Mononuclear cell (primary cell): ENCODE data around the gene SLC39A7. TPM values are rescaled to one million over a fixed set of nuclear protein-coding genes. Genes with fewer than 3 reads are reported as not detected.

Experiments used
- H3K27me3 ChIP-seq: 2 replicates; pipeline ENCODE4 v1.6.0; 2011; ENCODE audit warnings: low read length, control low read depth; ENCODE audit not compliant: insufficient read depth
- H3K4me1 ChIP-seq: 2 replicates; pipeline ENCODE4 v1.5.1; 2011; ENCODE audit warnings: mild to moderate bottlenecking, low read length, control low read depth; ENCODE audit not compliant: insufficient read depth
- H3K4me3 ChIP-seq: 2 replicates; pipeline ENCODE4 v1.5.1; 2011; ENCODE audit warnings: mild to moderate bottlenecking, low read length, moderate library complexity
- H3K9me3 ChIP-seq: 2 replicates; pipeline ENCODE4 v1.5.1; 2011; ENCODE audit warnings: low read depth, mild to moderate bottlenecking, control low read depth, low read length
- total RNA-seq: library from RNA; depleted of rRNA; stranded (reverse); fragments of >200 nt; gene quantifications from one replicate; pipeline ENCODE4 v1.2.3, GENCODE V29; 2012

The SLC39A7 gene
- total RNA-seq, 1 donor: 10.7 TPM

GRCh38 chr6:33192671-33193602, 7.7 kb upstream of the SLC39A7 start:
- H3K9me3 ChIP-seq: no peaks in the 10 kb centered on the region
- peaks cover 17% of the 10 kb centered on the region for H3K27me3 ChIP-seq
- peak overlapping the region; percentile 10 for H3K4me3 ChIP-seq
- H3K4me1 ChIP-seq: peaks cover 18% of the 10 kb centered on the region

- H3K27me3 ChIP-seq: peaks cover 17% of the 10 kb centered on the region
- peaks cover 24% of the 10 kb centered on the region for H3K4me1 ChIP-seq
- H3K9me3 ChIP-seq: no peaks in the 10 kb centered on the region
- H3K4me3 ChIP-seq: no peak overlapping the region
Observed at GRCh38 chr6:33193619-33194018, 7.0 kb upstream of the SLC39A7 start.

- peaks cover 17% of the 10 kb centered on the region for H3K27me3 ChIP-seq
- H3K4me1 ChIP-seq: peaks cover 32% of the 10 kb centered on the region
- no peak overlapping the region for H3K4me3 ChIP-seq
Observed at GRCh38 chr6:33194431-33194979, 6.2 kb upstream of the SLC39A7 start.

GRCh38 chr6:33195304-33196165, 5.1 kb upstream of the SLC39A7 start:
- Histone ChIP-seq H3K4me3 (no peak overlapping the region), H3K27me3 (peaks cover 16% of the 10 kb centered on the region), H3K4me1 (peaks cover 35% of the 10 kb centered on the region), H3K9me3 (no peaks in the 10 kb centered on the region)

More at GRCh38 chr6:33194431-33194979, 6.2 kb upstream of the SLC39A7 start:
- H3K9me3 ChIP-seq: no peaks in the 10 kb centered on the region

GRCh38 chr6:33197431-33198048, 3.1 kb upstream of the SLC39A7 start:
- Histone ChIP-seq H3K4me1 (peaks cover 42% of the 10 kb centered on the region), H3K4me3 (no peak overlapping the region), H3K9me3 (no peaks in the 10 kb centered on the region), H3K27me3 (no peaks in the 10 kb centered on the region)

GRCh38 chr6:33198159-33198852, 2.4 kb upstream of the SLC39A7 start:
- no peaks in the 10 kb centered on the region for H3K27me3 ChIP-seq
- no peak overlapping the region for H3K4me3 ChIP-seq
- H3K4me1 ChIP-seq: peaks cover 36% of the 10 kb centered on the region
- H3K9me3 ChIP-seq: no peaks in the 10 kb centered on the region

- H3K27me3 ChIP-seq: no peaks in the 10 kb centered on the region
- no peak overlapping the region for H3K4me3 ChIP-seq
- H3K4me1 ChIP-seq: peaks cover 40% of the 10 kb centered on the region
- H3K9me3 ChIP-seq: no peaks in the 10 kb centered on the region
Observed at GRCh38 chr6:33198853-33199436, 1.7 kb upstream of the SLC39A7 start.

- Histone ChIP-seq H3K4me3 (peak overlapping the region; percentile 85), H3K27me3 (no peaks in the 10 kb centered on the region), H3K9me3 (no peaks in the 10 kb centered on the region), H3K4me1 (peaks cover 45% of the 10 kb centered on the region)
Observed at GRCh38 chr6:33199687-33200218, 914 bp upstream of the SLC39A7 start.

- Histone ChIP-seq H3K9me3 (no peaks in the 10 kb centered on the region), H3K27me3 (no peaks in the 10 kb centered on the region), H3K4me1 (peaks cover 53% of the 10 kb centered on the region), H3K4me3 (peak overlapping the region; percentile 85)
Observed at GRCh38 chr6:33201147-33201545, 479 bp downstream of the SLC39A7 start.

GRCh38 chr6:33201935-33202334, 1.3 kb downstream of the SLC39A7 start:
- Histone ChIP-seq H3K4me1 (peaks cover 53% of the 10 kb centered on the region), H3K27me3 (no peaks in the 10 kb centered on the region), H3K9me3 (no peaks in the 10 kb centered on the region), H3K4me3 (no peak overlapping the region)

GRCh38 chr6:33202799-33203198, 2.1 kb downstream of the SLC39A7 start:
- no peaks in the 10 kb centered on the region for H3K27me3 ChIP-seq
- H3K4me1 ChIP-seq: peaks cover 54% of the 10 kb centered on the region
- no peaks in the 10 kb centered on the region for H3K9me3 ChIP-seq
- H3K4me3 ChIP-seq: no peak overlapping the region

- peaks cover 50% of the 10 kb centered on the region for H3K4me1 ChIP-seq
- no peaks in the 10 kb centered on the region for H3K9me3 ChIP-seq
- no peaks in the 10 kb centered on the region for H3K27me3 ChIP-seq
- H3K4me3 ChIP-seq: no peak overlapping the region
Observed at GRCh38 chr6:33203443-33204164, 2.9 kb downstream of the SLC39A7 start.

- Histone ChIP-seq H3K27me3 (no peaks in the 10 kb centered on the region), H3K4me3 (no peak overlapping the region), H3K4me1 (peaks cover 49% of the 10 kb centered on the region), H3K9me3 (no peaks in the 10 kb centered on the region)
Observed at GRCh38 chr6:33204165-33204414, 3.4 kb downstream of the SLC39A7 start.
